HG02623 (cell line): ENCODE results near the gene ZNF506.
"Not testable (repeated sequence)": the region's sequence is repeated elsewhere in the genome, so short reads cannot be mapped to it uniquely, and the experiment has no call there.

Experiments
- ATAC-seq: cut with Tn5 transposase; IDR thresholded peaks from one replicate; pipeline ENCODE4 v1.9.1; 2021; ENCODE audit warnings: moderate library complexity; ENCODE audit not compliant: unreplicated experiment

Gene ZNF506

GRCh38 chr19:19745496-19746285, 75.9 kb downstream of the ZNF506 start:
- ATAC-seq, result no peak

- no peak for ATAC-seq
These were observed 76.9 kb downstream of the ZNF506 start for GRCh38 chr19:19744641-19745040.

GRCh38 chr19:19743921-19744320, 77.6 kb downstream of the ZNF506 start:
- not testable (repeated sequence) for ATAC-seq

GRCh38 chr19:19743176-19743575, 78.4 kb downstream of the ZNF506 start:
- ATAC-seq, result no peak

GRCh38 chr19:19742773-19743172, 78.8 kb downstream of the ZNF506 start:
- ATAC-seq, result no peak
